Measurements from ENCODE around the gene TCL1A. TPM values are rescaled to one million over a fixed set of nuclear protein-coding genes. Genes with fewer than 3 reads are reported as not detected.

TCL1A gene
- total and polyA plus RNA-seq, 10 of the 15 experiments (the other 5 are each of a cell fraction or from before 2014, with no cell fraction given), result 5.9 to 283 (median 113) TPM

DNA sequence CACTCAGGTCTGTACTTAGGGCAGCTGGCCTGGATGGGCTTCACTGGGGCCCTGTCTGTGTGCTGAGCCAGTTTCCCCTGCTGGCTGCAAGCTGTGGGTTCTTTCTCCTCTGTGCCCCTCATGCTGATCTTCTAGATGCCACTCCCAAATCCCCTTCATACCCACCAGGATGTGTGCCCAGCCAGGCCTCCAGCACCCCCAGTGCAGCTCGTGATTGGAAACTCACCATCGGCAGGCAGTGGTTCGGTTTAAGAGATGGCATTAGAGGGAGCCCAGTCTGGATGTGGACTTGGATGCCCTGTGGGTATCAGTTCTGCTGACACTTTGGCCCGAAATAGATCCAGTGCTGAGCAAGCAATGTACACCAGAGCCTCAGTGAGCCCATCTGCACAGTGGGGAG lies 21.8 kb downstream of the TCL1A start:
- FAIRE-seq (no peak), ATAC-seq (no peak), DNase-seq (ENCODE audit: low read depth, low spot score) (no peak)
- in situ Hi-C loops (cut with MboI) (no loop called here), intact Hi-C loops (cut with micrococcal nuclease; ENCODE audit: unreplicated experiment) (no loop called here)
- ChIA-PET SMC1A (ENCODE audit: uncharacterized antibody, unreplicated experiment) (interaction anchor here (0.6 kb wide), 1 partner anchor 125 kb away, joined by 3 read pairs; no protein-coding TSS in a partner anchor), POLR2A (no interaction called here), CTCF (interaction anchor here (1.1 to 1.7 kb wide), 2 partner anchors 12 to 82 kb away, joined by 3 to 5 read pairs; no protein-coding TSS in a partner anchor), RAD21 (ENCODE audit: unreplicated experiment) (interaction anchor here (0.7 kb wide), 1 partner anchor 158 kb away, joined by 3 read pairs; no protein-coding TSS in a partner anchor)
- Histone ChIP-seq H3K9ac (ENCODE audit: control insufficient read depth, insufficient read depth, low read length) (no peak overlapping the region), H4K20me1 (ENCODE audit: control insufficient read depth, insufficient read depth) (no peaks in the 10 kb centered on the region), H3K79me2 (ENCODE audit: control insufficient read depth, insufficient read depth, low read length) (no peaks in the 10 kb centered on the region), H2AFZ (ENCODE audit: control insufficient read depth, low read depth, low read length) (no peak overlapping the region), H3K27me3 (replicated peaks in 1 of 2; ENCODE audit: control insufficient read depth in 2 of 2, insufficient read depth in 2 of 2, low read length in 1 of 2) (no peaks in the 10 kb centered on the region), H3K9me3 (replicated peaks; ENCODE audit: control insufficient read depth, insufficient read depth, low read length) (no peaks in the 10 kb centered on the region), H3K4me3 (no peak overlapping the region), H3K4me1 (ENCODE audit: control insufficient read depth, insufficient read depth, low read length) (peaks cover 5% of the 10 kb centered on the region; the same call in 1 of the 2 replicates), H3K4me2 (ENCODE audit: control insufficient read depth, insufficient read depth) (no peak overlapping the region), H3K27ac (ENCODE audit: control insufficient read depth, insufficient read depth) (no peak overlapping the region), H3K36me3 (ENCODE audit: control insufficient read depth in 2 of 2, insufficient read depth in 2 of 2, low read length in 1 of 2) (no peaks in the 10 kb centered on the region)
- BruUV-seq (replicated peaks), result no TSS peak
- TF ChIP-seq SPI1 (IDR thresholded peaks at IDR 0.05; ENCODE audit: borderline replicate concordance, insufficient read depth, low read depth, low read length) (no peak), SREBF1 (IDR thresholded peaks at IDR 0.05; ENCODE audit: low read length) (no peak), SUPT20H (IDR thresholded peaks at IDR 0.05; ENCODE audit: borderline replicate concordance, control insufficient read depth, low read depth, low read length) (no peak), EGR1 (IDR thresholded peaks at IDR 0.05; ENCODE audit: borderline replicate concordance in 1 of 2, low read depth in 2 of 2, low read length in 2 of 2) (no peak), RCOR1 (conservative IDR thresholded peaks at IDR 0.05; ENCODE audit: low read depth, low read length) (no peak), EZH2 (IDR thresholded peaks at IDR 0.05; ENCODE audit: borderline replicate concordance, control insufficient read depth, low read depth, low read length) (no peak), CBFB (IDR thresholded peaks at IDR 0.05; ENCODE audit: low read depth) (no peak)
- TF ChIP-seq, protein P1, sequence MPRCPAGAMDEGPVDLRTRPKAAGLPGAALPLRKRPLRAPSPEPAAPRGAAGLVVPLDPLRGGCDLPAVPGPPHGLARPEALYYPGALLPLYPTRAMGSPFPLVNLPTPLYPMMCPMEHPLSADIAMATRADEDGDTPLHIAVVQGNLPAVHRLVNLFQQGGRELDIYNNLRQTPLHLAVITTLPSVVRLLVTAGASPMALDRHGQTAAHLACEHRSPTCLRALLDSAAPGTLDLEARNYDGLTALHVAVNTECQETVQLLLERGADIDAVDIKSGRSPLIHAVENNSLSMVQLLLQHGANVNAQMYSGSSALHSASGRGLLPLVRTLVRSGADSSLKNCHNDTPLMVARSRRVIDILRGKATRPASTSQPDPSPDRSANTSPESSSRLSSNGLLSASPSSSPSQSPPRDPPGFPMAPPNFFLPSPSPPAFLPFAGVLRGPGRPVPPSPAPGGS (IDR thresholded peaks at IDR 0.05; ENCODE audit: borderline replicate concordance, insufficient read depth, low read depth, low read length, poor library complexity, severe bottlenecking), result no peak
- TF ChIP-seq, protein P2, sequence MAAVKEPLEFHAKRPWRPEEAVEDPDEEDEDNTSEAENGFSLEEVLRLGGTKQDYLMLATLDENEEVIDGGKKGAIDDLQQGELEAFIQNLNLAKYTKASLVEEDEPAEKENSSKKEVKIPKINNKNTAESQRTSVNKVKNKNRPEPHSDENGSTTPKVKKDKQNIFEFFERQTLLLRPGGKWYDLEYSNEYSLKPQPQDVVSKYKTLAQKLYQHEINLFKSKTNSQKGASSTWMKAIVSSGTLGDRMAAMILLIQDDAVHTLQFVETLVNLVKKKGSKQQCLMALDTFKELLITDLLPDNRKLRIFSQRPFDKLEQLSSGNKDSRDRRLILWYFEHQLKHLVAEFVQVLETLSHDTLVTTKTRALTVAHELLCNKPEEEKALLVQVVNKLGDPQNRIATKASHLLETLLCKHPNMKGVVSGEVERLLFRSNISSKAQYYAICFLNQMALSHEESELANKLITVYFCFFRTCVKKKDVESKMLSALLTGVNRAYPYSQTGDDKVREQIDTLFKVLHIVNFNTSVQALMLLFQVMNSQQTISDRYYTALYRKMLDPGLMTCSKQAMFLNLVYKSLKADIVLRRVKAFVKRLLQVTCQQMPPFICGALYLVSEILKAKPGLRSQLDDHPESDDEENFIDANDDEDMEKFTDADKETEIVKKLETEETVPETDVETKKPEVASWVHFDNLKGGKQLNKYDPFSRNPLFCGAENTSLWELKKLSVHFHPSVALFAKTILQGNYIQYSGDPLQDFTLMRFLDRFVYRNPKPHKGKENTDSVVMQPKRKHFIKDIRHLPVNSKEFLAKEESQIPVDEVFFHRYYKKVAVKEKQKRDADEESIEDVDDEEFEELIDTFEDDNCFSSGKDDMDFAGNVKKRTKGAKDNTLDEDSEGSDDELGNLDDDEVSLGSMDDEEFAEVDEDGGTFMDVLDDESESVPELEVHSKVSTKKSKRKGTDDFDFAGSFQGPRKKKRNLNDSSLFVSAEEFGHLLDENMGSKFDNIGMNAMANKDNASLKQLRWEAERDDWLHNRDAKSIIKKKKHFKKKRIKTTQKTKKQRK (IDR thresholded peaks at IDR 0.05; ENCODE audit: low read depth, low read length), result no peak
- TF ChIP-seq, protein P3, sequence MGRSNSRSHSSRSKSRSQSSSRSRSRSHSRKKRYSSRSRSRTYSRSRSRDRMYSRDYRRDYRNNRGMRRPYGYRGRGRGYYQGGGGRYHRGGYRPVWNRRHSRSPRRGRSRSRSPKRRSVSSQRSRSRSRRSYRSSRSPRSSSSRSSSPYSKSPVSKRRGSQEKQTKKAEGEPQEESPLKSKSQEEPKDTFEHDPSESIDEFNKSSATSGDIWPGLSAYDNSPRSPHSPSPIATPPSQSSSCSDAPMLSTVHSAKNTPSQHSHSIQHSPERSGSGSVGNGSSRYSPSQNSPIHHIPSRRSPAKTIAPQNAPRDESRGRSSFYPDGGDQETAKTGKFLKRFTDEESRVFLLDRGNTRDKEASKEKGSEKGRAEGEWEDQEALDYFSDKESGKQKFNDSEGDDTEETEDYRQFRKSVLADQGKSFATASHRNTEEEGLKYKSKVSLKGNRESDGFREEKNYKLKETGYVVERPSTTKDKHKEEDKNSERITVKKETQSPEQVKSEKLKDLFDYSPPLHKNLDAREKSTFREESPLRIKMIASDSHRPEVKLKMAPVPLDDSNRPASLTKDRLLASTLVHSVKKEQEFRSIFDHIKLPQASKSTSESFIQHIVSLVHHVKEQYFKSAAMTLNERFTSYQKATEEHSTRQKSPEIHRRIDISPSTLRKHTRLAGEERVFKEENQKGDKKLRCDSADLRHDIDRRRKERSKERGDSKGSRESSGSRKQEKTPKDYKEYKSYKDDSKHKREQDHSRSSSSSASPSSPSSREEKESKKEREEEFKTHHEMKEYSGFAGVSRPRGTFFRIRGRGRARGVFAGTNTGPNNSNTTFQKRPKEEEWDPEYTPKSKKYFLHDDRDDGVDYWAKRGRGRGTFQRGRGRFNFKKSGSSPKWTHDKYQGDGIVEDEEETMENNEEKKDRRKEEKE (IDR thresholded peaks at IDR 0.05), result no peak
- WGBS (ENCODE audit: insufficient coverage, insufficient replicate concordance, low lambda C conversion rate, missing lambda C conversion rate), result 76% methylated on average over 4 of the region's 4 CpGs

All from GM12878 (cell line).